ENCODE data around the gene MDK.

DNA sequence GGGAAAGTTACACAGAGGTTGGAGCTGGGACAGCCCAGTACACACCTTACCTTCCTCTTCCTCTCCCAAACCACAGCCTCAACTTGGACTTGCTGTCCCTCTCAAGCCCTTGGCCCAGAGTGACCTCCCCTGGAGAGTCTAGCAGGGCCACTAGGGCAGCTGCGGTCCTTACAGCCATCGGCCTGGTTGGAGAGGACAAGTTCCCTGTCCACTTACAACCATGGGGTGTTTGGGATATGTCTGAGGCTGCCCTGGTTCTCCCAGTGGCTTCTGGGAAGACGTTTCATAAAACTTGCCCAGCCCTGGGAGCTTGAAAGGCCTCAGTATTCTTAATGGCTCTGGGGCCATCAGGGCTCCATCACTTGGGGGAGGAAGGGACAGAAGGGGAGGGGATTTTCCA, 47.3 kb upstream of the MDK start:
- TF ChIP-seq, protein P1, sequence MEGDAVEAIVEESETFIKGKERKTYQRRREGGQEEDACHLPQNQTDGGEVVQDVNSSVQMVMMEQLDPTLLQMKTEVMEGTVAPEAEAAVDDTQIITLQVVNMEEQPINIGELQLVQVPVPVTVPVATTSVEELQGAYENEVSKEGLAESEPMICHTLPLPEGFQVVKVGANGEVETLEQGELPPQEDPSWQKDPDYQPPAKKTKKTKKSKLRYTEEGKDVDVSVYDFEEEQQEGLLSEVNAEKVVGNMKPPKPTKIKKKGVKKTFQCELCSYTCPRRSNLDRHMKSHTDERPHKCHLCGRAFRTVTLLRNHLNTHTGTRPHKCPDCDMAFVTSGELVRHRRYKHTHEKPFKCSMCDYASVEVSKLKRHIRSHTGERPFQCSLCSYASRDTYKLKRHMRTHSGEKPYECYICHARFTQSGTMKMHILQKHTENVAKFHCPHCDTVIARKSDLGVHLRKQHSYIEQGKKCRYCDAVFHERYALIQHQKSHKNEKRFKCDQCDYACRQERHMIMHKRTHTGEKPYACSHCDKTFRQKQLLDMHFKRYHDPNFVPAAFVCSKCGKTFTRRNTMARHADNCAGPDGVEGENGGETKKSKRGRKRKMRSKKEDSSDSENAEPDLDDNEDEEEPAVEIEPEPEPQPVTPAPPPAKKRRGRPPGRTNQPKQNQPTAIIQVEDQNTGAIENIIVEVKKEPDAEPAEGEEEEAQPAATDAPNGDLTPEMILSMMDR (IDR thresholded peaks at IDR 0.05), result no peak
- TF ChIP-seq POLR2A (IDR thresholded peaks at IDR 0.05), result no peak

Data from Peyer's patch (tissue), 4 donors.